AG08395 (cell line): ENCODE data around the gene TBX4.

Source experiments
- DNase-seq: peaks from one replicate; pipeline ENCODE4 v3.0.0; 2012; ENCODE audit warnings: mixed read lengths, low spot score

The TBX4 gene

GRCh38 chr17:61465550-61466237 is 13.5 kb downstream of the TBX4 start:
- no peak for DNase-seq

GRCh38 chr17:61466246-61466645 is 14.0 kb downstream of the TBX4 start:
- DNase-seq = no peak

DNA sequence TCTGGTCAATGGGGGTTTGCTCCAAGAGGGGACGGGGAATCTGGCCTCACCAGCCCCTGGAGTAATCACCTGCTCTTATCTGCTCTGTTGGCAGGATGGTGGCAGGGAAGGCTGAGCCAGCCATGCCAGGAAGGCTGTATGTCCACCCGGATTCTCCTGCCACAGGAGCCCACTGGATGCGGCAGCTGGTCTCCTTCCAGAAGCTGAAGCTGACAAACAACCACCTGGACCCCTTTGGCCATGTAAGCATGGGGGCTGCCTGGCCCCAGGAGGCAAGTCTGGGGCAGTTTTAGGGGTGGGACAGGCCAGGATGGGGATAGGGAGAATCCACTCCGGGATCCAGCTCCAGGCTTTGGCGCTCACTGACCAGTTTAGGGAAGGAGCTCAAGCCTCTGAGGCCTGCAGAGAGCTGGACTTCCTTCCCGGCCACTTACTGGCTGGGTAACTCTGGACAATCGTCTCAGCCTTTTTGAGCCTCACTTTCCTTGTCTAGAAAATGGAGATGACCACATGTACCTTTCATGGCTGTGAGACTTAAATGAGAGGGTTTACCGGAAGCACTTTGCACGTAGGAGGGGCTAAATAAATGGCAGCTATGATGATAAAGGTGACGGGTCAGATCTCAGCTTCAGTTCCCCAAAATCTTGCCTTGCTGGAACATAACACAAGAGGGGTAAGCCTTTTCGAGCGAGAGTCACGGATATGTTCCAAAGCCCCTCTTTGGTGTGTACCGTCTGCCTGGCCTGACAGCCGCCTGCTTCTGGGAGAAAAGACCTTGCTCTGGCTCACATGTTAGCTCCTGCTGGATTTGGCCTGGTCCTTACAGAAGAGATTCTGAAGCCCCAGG is 15.4 kb downstream of the TBX4 start:
- DNase-seq = peak; percentile 53

DNA sequence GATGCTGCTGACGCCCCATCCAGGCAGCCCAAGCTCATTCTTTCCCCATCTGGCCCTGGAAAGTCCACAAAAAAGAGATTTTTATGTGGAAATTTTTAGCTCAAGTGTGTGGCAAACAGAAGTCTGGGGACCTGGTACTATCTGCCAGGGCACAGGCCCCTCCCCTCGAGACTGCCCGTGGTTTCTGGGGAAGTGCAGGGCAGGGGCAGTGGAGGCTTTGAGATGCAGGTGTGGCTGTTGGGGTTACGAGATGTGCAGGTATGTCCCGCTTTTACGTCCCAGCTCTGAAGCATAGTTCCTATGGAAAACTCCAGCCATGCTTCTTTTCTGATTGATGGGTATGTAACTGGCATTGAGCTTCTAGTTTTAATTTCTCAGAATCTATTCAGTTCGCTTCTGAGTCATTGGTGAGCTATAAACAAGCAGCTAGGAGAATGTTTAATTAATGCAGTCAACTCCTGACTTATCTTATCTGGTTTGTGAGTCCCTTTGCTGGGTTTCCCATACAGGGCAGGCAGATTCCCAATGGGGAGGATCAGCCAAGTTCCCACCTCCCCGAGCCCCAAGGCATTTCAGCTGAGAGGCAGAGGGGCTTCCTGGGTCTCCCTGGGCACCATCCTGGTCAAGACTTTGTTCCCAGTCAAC is 16.2 kb downstream of the TBX4 start:
- no peak for DNase-seq

- no peak for DNase-seq
These were observed 17.3 kb downstream of the TBX4 start for GRCh38 chr17:61469474-61469873.

DNA sequence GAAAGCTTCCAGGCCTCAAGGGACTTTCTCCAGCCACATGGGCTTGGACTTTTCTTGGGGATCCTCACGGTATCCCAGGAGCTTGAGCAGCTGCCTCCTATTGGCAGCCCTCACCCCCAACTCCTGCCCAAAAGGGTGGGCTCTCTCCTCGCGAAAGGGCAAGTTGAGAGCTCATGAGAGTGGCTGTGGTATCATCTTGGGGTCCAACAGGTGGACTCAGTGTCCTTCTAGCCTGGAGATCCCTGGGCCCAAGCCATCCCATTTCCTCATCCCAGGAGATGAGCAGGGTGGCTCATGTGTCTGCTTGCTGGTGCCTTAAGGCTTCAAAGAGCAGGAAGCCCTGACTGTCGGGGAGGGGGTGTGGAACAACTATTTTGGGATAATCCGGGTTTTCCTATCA is 17.7 kb downstream of the TBX4 start:
- no peak for DNase-seq

GRCh38 chr17:61470530-61471136 is 18.4 kb downstream of the TBX4 start:
- DNase-seq = no peak

DNA sequence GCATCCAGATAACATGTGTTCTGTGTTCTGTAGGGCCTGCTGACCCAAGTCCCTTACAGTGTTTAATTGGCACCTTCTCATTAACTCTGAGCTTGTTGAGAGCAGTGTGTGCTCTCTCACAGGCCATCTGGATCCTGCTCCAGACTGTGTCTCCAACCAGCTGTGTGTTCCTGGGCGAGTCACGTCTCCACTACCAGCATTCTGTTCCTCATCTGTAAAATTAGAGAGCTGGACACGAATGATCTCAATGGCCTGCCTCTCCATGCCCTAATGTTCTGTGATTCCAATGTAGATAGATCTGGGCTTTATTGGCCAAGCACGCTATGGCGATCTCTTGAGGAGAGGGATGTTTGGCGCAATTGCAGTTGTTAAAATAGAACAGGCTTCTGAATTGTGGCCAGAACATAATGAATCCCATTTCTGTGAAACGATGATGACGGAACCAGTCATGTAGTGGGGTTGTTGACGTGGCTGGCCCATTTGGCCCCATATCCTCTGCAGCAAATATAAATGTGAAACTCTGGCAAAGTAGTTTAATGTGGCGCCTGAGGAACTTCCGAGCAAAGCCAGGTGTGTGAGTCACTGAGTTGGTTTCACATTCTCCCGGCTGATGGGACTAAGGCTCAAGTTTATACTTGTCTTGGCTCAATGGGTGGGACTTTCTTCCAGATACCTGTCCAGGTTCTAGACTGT is 22.2 kb downstream of the TBX4 start:
- peak; percentile 54 for DNase-seq

- DNase-seq = no peak
These were observed 22.7 kb downstream of the TBX4 start for GRCh38 chr17:61474934-61475333.

GRCh38 chr17:61475726-61476125 is 23.5 kb downstream of the TBX4 start:
- peak; percentile 31 for DNase-seq

- DNase-seq = no peak
These were observed 24.4 kb downstream of the TBX4 start for GRCh38 chr17:61476476-61477203.

DNA sequence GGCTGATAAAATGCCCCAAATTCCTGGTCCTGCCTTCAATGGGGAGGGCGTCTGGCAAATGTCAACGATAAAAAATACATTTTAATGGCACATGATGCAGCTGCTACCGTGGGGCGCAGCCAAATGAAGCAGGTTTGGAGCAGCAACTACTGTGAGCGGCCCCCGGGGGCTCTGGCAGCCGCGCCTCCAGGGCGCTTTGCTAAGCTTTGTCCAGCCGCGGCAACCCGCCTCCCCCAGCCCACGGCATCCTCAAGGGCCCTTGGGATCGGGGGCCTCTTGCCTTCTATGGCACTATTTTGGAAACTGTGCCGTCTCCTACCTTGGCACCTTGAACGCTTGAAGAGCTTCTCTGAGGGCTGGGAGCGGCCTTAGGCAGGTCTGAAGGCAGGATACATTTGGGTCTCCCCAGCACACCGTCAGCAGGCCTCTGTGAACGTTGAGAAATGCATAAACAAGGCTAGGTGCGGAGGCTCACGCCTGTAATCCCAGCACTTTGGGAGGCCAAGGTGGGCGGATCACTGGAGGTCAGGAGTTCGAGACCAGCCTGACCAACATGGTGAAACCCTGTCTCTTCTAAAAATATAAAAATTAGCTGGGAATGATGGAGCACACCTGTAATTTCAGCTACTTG is 25.1 kb downstream of the TBX4 start:
- no peak for DNase-seq

DNA sequence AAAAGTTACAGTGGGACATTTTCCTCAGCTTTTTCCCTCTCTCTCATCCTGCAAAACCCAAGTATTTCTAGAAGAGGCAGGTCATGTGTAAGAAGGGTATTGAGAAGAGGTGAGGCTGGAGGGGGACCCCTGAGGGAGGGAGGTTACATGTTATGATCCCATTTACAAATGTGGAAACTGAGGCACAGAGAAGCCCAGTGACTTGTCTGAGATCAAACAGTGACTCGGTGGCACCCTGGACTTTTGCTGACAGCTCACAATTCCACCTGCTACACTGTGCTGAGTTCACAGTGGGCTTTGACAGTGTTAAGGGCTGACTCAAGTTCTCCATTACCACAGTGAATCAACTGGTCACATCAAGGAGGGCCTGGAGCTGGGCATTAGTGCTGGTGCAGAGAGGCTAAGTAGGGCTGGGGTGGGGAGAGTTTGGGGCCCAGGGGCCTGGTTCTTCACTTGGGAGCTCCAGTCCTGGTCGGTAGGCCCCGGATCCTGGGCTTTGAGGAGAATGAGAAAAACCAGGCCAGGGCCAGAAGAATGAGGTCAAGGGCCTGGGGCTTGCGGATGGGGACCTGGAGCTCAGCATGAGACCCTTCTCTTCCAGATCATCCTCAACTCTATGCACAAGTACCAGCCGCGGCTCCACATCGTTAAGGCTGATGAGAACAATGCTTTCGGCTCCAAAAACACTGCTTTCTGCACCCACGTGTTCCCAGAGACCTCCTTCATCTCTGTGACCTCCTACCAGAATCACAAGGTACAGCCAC is 26.0 kb downstream of the TBX4 start:
- DNase-seq = no peak

- DNase-seq = no peak
These were observed 26.7 kb downstream of the TBX4 start for GRCh38 chr17:61478790-61479492.

- no peak for DNase-seq
These were observed 27.5 kb downstream of the TBX4 start for GRCh38 chr17:61479493-61480413.

DNA sequence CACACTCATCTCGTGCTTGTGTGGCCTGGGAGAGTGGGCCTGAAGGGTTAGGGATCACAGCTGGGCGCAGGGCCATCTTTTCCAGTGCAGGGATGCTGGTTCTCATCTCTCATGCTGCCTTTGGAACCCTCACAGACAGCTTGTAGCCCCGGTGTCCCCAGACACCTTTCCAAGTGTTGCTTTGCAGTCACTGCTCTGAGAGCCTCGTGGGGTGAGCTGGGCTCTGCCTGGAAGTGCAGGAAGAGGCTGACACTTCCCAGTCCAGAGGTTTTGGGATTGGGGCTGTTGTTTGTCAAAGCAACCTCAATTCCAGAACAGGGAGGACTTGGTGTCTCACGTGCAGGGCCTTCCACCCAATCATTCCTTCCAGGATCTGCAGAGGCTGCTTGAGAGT is 28.2 kb downstream of the TBX4 start:
- no peak for DNase-seq

DNA sequence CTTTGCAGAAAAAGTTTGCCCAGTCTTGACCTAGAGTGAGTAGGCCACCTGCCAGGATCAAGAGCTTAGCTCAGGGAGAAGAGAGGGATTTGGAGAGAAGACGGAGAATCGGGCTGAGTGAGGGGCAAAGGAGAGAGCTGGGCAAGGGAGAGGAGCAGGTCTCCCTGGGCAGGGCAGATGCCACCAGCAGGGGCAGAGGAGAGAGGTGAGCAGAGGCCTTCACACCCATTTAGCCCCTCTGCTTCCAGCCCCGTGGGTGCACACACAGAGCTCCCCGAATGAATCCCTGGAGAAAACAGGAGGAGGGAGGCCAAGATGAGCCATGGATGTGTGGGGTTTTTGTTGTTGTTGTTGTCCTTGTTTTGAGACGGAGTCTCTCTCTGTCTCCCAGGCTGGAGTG is 29.2 kb downstream of the TBX4 start:
- DNase-seq = no peak

DNA sequence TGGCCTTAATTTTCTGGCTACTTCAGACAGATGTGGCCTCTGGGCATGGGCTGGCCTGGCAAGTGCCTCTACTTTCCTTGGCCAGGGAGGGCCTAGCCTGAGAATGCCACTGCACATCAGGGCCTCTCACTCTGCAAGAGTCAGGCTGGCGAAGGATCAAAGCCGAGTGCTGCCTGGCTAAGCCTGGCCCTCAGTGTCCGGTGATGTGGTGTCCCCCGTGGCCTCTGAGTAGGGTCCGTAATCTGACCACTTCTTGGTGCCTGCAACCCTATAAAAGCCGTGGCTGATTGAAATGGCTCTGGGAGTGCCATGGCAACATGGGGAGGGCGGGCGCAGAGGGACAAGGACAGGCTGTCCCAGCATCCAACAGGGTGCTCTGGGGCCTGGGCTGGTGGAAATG is 30.2 kb downstream of the TBX4 start:
- DNase-seq = no peak
